Vagina (tissue), 2 donors: ENCODE measurements around the gene FGF14. TPM values are rescaled to one million over a fixed set of nuclear protein-coding genes. Genes with fewer than 3 reads are reported as not detected.

ENCODE experiments used
- DNase-seq, 2 donors: peaks; one replicate each; pipeline ENCODE4 v3.0.0-alpha.2; 2017; ENCODE audit errors: extremely low spot score in 2 of 2
- H3K27ac ChIP-seq: fragments of 200-600 bp; sonication (generic); one replicate; pipeline ENCODE4 v1.5.1; 2019
- H3K27me3 ChIP-seq: fragments of 200-600 bp; sonication (generic); one replicate; pipeline ENCODE4 v1.5.1; 2019
- H3K36me3 ChIP-seq, 2 donors: fragments of 200-600 bp; sonication (generic); one replicate each; pipeline ENCODE4 v1.5.1; 2017 to 2019
- H3K4me1 ChIP-seq: fragments of 200-600 bp; sonication (generic); one replicate; pipeline ENCODE4 v1.5.1; 2019
- H3K4me3 ChIP-seq, 2 donors: fragments of 200-600 bp; sonication (generic); 1 replicate in 1 of 2; 2 replicates in 1 of 2; pipeline ENCODE4 v1.5.1; 2016 to 2019
- H3K9me3 ChIP-seq: fragments of 200-600 bp; sonication (generic); one replicate; pipeline ENCODE4 v1.5.1; 2019
- POLR2A ChIP-seq, 2 donors: fragments of 450-650 bp; IDR thresholded peaks; one replicate each; pipeline ENCODE4 v1.6.1; 2017; ENCODE audit warnings: antibody characterized with exemption in 2 of 2, mild to moderate bottlenecking in 2 of 2, moderate library complexity in 2 of 2
- POLR2AphosphoS5 ChIP-seq, 2 donors: sonication (generic); formaldehyde crosslinking; IDR thresholded peaks; one replicate each; pipeline ENCODE4 v1.9.0; 2017; ENCODE audit warnings: antibody characterized with exemption in 2 of 2, mild to moderate bottlenecking in 2 of 2, low read depth in 1 of 2; ENCODE audit not compliant: insufficient read depth in 1 of 2
- intact Hi-C: fragments of 100-400 bp; cut with DNase I; formaldehyde crosslinking; loops from one replicate; pipeline ENCODE4 v1.15.1; 2023
- total RNA-seq: library from RNA; depleted of rRNA; stranded (reverse); fragments of >200 nt; gene quantifications from one replicate; pipeline ENCODE4 v1.2.3, GENCODE V29; 2016
- TF ChIP-seq, protein P1 (sequence below), 3 experiments: fragments of 450-650 bp in 2 of 3; fragments of 200-600 bp in 1 of 3; sonication (generic) in 1 of 3; IDR thresholded peaks; one replicate each; pipeline ENCODE4 v1.5.1; 2017 to 2019; ENCODE audit warnings: antibody characterized with exemption in 3 of 3, mild to moderate bottlenecking in 2 of 3, moderate library complexity in 2 of 3

Gene FGF14
- total RNA-seq, 1 donor from 2014 or later: 3.4 TPM

DNA sequence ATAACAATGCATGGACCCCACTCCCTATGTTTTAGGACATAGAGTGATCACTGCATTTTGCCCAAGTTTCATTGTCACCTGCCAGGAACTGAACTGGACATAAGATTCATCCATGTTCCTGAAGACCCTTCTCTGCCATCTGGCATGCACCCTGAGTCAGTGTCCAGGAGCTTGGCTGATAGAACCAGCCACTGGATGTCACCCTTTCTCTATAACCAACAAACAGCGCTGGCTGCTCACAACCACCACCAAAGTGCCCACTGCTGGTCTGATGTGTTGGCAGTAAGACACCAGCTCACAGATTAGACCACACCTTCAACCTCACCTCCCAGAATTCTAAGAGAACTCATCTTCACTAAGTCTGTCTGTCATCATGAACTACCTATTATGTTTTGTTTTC, 616.0 kb downstream of the FGF14 start:
- H3K9me3 ChIP-seq: no peaks in the 10 kb centered on the region
- no peak for DNase-seq

GRCh38 chr13:101784313-101784712, 617.5 kb downstream of the FGF14 start:
- H3K9me3 ChIP-seq: no peaks in the 10 kb centered on the region
- no peak overlapping the region for H3K4me3 ChIP-seq
- no peak for DNase-seq
- TF ChIP-seq POLR2AphosphoS5 (IDR thresholded peaks at IDR 0.05; ENCODE audit: insufficient read depth in 1 of 2, low read depth in 1 of 2) (no peak), POLR2A (IDR thresholded peaks at IDR 0.05) (no peak)
- TF ChIP-seq, protein P1, sequence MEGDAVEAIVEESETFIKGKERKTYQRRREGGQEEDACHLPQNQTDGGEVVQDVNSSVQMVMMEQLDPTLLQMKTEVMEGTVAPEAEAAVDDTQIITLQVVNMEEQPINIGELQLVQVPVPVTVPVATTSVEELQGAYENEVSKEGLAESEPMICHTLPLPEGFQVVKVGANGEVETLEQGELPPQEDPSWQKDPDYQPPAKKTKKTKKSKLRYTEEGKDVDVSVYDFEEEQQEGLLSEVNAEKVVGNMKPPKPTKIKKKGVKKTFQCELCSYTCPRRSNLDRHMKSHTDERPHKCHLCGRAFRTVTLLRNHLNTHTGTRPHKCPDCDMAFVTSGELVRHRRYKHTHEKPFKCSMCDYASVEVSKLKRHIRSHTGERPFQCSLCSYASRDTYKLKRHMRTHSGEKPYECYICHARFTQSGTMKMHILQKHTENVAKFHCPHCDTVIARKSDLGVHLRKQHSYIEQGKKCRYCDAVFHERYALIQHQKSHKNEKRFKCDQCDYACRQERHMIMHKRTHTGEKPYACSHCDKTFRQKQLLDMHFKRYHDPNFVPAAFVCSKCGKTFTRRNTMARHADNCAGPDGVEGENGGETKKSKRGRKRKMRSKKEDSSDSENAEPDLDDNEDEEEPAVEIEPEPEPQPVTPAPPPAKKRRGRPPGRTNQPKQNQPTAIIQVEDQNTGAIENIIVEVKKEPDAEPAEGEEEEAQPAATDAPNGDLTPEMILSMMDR (IDR thresholded peaks at IDR 0.05): no peak
- no peaks in the 10 kb centered on the region for H3K36me3 ChIP-seq
- no peak overlapping the region for H3K27ac ChIP-seq
- no peaks in the 10 kb centered on the region for H3K27me3 ChIP-seq
- no peaks in the 10 kb centered on the region for H3K4me1 ChIP-seq
- intact Hi-C loops: no loop called here

More for the DNA sequence above, 616.0 kb downstream of the FGF14 start:
- no peaks in the 10 kb centered on the region for H3K27me3 ChIP-seq
- TF ChIP-seq POLR2A (IDR thresholded peaks at IDR 0.05): no peak
- no peak for TF ChIP-seq POLR2AphosphoS5 (IDR thresholded peaks at IDR 0.05; ENCODE audit: insufficient read depth in 1 of 2, low read depth in 1 of 2)
- TF ChIP-seq, protein P1 (IDR thresholded peaks at IDR 0.05): no peak
- no peaks in the 10 kb centered on the region for H3K4me1 ChIP-seq
- no peaks in the 10 kb centered on the region for H3K36me3 ChIP-seq
- H3K27ac ChIP-seq: no peak overlapping the region
- intact Hi-C loops: no loop called here
- no peak overlapping the region for H3K4me3 ChIP-seq

DNA sequence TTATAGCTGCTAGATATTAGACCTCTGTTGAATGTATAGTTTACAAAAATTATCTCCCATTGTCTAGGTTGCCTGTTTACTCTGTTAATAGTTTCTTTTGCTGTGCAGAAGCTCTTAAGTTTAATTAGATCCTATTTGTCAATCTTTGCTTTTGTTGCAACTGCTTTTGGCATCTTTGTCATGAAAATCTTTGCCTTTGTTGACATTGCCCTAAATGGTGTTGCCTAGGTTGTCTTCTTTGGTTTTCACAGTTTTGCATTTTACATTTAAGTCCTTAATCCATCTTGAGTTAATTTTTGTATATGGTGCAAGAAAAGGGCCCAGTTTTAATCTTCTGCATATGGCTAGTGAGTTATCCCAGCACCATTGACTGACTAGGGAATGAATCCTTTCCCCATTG, 618.3 kb downstream of the FGF14 start:
- H3K27ac ChIP-seq: no peak overlapping the region
- no peak for DNase-seq
- no peaks in the 10 kb centered on the region for H3K9me3 ChIP-seq
- no peaks in the 10 kb centered on the region for H3K36me3 ChIP-seq
- no peak overlapping the region for H3K4me3 ChIP-seq
- TF ChIP-seq, protein P1 (IDR thresholded peaks at IDR 0.05): no peak
- TF ChIP-seq POLR2A (IDR thresholded peaks at IDR 0.05): no peak
- no peak for TF ChIP-seq POLR2AphosphoS5 (IDR thresholded peaks at IDR 0.05; ENCODE audit: insufficient read depth in 1 of 2, low read depth in 1 of 2)
- H3K27me3 ChIP-seq: no peaks in the 10 kb centered on the region
- H3K4me1 ChIP-seq: no peaks in the 10 kb centered on the region
- intact Hi-C loops: no loop called here

- Histone ChIP-seq H3K9me3 (no peaks in the 10 kb centered on the region), H3K4me3 (no peak overlapping the region), H3K27ac (no peak overlapping the region), H3K27me3 (no peaks in the 10 kb centered on the region), H3K4me1 (no peaks in the 10 kb centered on the region), H3K36me3 (no peaks in the 10 kb centered on the region)
- DNase-seq: no peak
- TF ChIP-seq POLR2AphosphoS5 (IDR thresholded peaks at IDR 0.05; ENCODE audit: insufficient read depth in 1 of 2, low read depth in 1 of 2): no peak
- TF ChIP-seq, protein P1 (IDR thresholded peaks at IDR 0.05): no peak
- TF ChIP-seq POLR2A (IDR thresholded peaks at IDR 0.05): no peak
- intact Hi-C loops: no loop called here
Observed at GRCh38 chr13:101780211-101780610, 621.6 kb downstream of the FGF14 start.

- no peak for DNase-seq
- Histone ChIP-seq H3K27me3 (no peaks in the 10 kb centered on the region), H3K27ac (no peak overlapping the region), H3K36me3 (no peaks in the 10 kb centered on the region), H3K4me3 (no peak overlapping the region), H3K4me1 (no peaks in the 10 kb centered on the region), H3K9me3 (no peaks in the 10 kb centered on the region)
- intact Hi-C loops: no loop called here
- TF ChIP-seq, protein P1 (IDR thresholded peaks at IDR 0.05): no peak
- TF ChIP-seq POLR2AphosphoS5 (IDR thresholded peaks at IDR 0.05; ENCODE audit: insufficient read depth in 1 of 2, low read depth in 1 of 2) (no peak), POLR2A (IDR thresholded peaks at IDR 0.05) (no peak)
Observed at GRCh38 chr13:101779147-101779546, 622.7 kb downstream of the FGF14 start.
